Prostate gland (tissue), 2 donors: ENCODE measurements around the gene PYGO1.

Experiments used
- POLR2A ChIP-seq: fragments of 450-650 bp; IDR thresholded peaks from one replicate; pipeline ENCODE4 v1.6.1; 2016; ENCODE audit warnings: antibody characterized with exemption, mild to moderate bottlenecking
- POLR2AphosphoS5 ChIP-seq: sonication (generic); formaldehyde crosslinking; IDR thresholded peaks from one replicate; pipeline ENCODE4 v1.6.1; 2017; ENCODE audit warnings: antibody characterized with exemption
- TF ChIP-seq, protein P1 (sequence below), 4 experiments: fragments of 200-600 bp in 2 of 4; fragments of 450-650 bp in 2 of 4; sonication (generic) in 2 of 4; IDR thresholded peaks; 1 replicate in 3 of 4; 2 replicates in 1 of 4; pipeline ENCODE4 v1.5.1; 2016 to 2019; ENCODE audit warnings: antibody characterized with exemption in 4 of 4, mild to moderate bottlenecking in 2 of 4, moderate library complexity in 2 of 4

DNA sequence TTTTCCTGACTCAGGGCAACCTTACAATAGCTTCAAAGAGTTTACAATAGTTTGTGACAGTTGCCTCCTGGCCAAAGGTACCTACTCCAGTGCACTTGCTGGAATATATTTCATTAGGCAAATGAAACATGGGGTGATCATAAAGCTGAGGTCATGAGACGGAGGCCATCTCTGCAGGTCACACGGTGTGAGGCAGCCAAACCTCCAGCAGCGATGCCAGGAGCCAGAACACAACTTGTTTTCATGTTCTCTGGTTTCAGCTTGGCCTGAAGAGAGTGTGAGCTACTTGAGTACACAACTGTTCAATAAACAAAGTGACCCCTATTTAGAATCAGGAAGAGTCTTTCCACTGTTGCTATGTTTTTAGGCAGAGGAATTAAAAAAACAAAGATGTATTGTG, 42.7 kb upstream of the PYGO1 start:
- TF ChIP-seq, protein P1, sequence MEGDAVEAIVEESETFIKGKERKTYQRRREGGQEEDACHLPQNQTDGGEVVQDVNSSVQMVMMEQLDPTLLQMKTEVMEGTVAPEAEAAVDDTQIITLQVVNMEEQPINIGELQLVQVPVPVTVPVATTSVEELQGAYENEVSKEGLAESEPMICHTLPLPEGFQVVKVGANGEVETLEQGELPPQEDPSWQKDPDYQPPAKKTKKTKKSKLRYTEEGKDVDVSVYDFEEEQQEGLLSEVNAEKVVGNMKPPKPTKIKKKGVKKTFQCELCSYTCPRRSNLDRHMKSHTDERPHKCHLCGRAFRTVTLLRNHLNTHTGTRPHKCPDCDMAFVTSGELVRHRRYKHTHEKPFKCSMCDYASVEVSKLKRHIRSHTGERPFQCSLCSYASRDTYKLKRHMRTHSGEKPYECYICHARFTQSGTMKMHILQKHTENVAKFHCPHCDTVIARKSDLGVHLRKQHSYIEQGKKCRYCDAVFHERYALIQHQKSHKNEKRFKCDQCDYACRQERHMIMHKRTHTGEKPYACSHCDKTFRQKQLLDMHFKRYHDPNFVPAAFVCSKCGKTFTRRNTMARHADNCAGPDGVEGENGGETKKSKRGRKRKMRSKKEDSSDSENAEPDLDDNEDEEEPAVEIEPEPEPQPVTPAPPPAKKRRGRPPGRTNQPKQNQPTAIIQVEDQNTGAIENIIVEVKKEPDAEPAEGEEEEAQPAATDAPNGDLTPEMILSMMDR (IDR thresholded peaks at IDR 0.05): no peak
- no peak for TF ChIP-seq POLR2A
- no peak for TF ChIP-seq POLR2AphosphoS5
